MCF 10A (cell line): ENCODE data around the gene ADGRG7. TPM values are rescaled to one million over a fixed set of nuclear protein-coding genes. Genes with fewer than 3 reads are reported as not detected.
A peak's percentile ranks its signal among the peaks of the same experiment; 100 is the strongest.

ENCODE experiments used
- BruUV-seq: library from RNA; stranded (reverse); fragments of 400-500 nt; replicated peaks from 2 replicates; lab custom pipeline; 2021; lab: Mats Ljungman, UMichigan
- CTCF ChIA-PET: fragments of 300-600 bp; sonication (Branson Sonifier 250); formaldehyde crosslinking; extraction: SDS; loops from one replicate; lab custom pipeline; 2021; ENCODE audit warnings: antibody characterized with exemption, inconsistent platforms; lab: Yijun Ruan, JAX
- POLR2A ChIA-PET: fragments of 300-600, 350-650 bp; sonication (Branson Sonifier 250); formaldehyde crosslinking; extraction: SDS; loops from one replicate; lab custom pipeline; 2020; ENCODE audit warnings: antibody characterized with exemption, inconsistent platforms; lab: Yijun Ruan, JAX
- DNase-seq: peaks from one replicate; pipeline ENCODE4 v3.0.0-alpha.2; 2018; ENCODE audit not compliant: unreplicated experiment
- H3K27ac Mint-ChIP-seq: one replicate; pipeline ENCODE4 v1.8.0; 2022; ENCODE audit warnings: mild to moderate bottlenecking, low read depth, mixed read lengths; ENCODE audit not compliant: unreplicated experiment
- H3K27me3 Mint-ChIP-seq: one replicate; pipeline ENCODE4 v1.8.0; 2022; ENCODE audit warnings: mixed read lengths; ENCODE audit not compliant: insufficient read depth, unreplicated experiment
- H3K36me3 Mint-ChIP-seq: one replicate; pipeline ENCODE4 v1.8.0; 2022; ENCODE audit warnings: mild to moderate bottlenecking, moderate library complexity, mixed read lengths; ENCODE audit not compliant: insufficient read depth, unreplicated experiment
- H3K4me1 Mint-ChIP-seq: one replicate; pipeline ENCODE4 v1.8.0; 2022; ENCODE audit warnings: mixed read lengths; ENCODE audit not compliant: insufficient read depth, unreplicated experiment
- H3K4me3 Mint-ChIP-seq: one replicate; pipeline ENCODE4 v1.8.0; 2022; ENCODE audit warnings: mild to moderate bottlenecking, moderate library complexity, mixed read lengths; ENCODE audit not compliant: unreplicated experiment
- H3K9me3 Mint-ChIP-seq: one replicate; pipeline ENCODE4 v1.8.0; 2022; ENCODE audit warnings: mixed read lengths; ENCODE audit not compliant: unreplicated experiment
- intact Hi-C: fragments of 100-400 bp; cut with micrococcal nuclease; formaldehyde crosslinking; loops from 2 replicates; pipeline ENCODE4 v1.14.1; 2022
- total RNA-seq: library from RNA; stranded (reverse); gene quantifications from 2 replicates; pipeline ENCODE4 v1.2.3, GENCODE V29; 2022
- TF ChIP-seq, protein P1 (sequence below): fragments of 200-600 bp; IDR thresholded peaks from one replicate; pipeline ENCODE4 v1.8.0; 2022; ENCODE audit warnings: antibody characterized with exemption, mild to moderate bottlenecking; ENCODE audit not compliant: unreplicated experiment

The ADGRG7 gene
- total RNA-seq, 1 experiment from 2014 or later = not detected

DNA sequence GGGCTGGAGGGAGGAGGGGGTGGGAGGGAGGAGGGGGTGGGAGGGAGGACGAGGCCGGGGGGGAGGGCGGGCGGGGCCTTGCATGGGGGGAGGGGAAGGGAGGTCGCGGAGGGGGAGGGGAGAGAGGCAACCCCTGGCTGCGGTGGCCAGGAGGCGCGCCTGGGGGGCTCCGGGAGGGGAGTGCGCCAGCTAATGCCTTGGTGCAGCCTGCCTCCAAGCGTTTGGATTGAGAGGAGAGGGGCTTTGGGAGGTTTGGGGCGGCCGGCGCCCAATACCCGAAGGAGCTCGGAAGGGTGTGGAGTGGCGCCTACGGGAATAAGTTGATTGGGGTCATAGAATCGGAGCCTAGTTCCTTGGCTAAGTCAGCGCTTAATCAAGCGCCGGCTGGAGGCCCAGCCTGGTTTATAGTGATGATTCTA lies 100.5 kb downstream of the ADGRG7 start:
- peaks cover 34% of the 10 kb centered on the region for H3K36me3 Mint-ChIP-seq
- DNase-seq = peak; percentile 43

DNA sequence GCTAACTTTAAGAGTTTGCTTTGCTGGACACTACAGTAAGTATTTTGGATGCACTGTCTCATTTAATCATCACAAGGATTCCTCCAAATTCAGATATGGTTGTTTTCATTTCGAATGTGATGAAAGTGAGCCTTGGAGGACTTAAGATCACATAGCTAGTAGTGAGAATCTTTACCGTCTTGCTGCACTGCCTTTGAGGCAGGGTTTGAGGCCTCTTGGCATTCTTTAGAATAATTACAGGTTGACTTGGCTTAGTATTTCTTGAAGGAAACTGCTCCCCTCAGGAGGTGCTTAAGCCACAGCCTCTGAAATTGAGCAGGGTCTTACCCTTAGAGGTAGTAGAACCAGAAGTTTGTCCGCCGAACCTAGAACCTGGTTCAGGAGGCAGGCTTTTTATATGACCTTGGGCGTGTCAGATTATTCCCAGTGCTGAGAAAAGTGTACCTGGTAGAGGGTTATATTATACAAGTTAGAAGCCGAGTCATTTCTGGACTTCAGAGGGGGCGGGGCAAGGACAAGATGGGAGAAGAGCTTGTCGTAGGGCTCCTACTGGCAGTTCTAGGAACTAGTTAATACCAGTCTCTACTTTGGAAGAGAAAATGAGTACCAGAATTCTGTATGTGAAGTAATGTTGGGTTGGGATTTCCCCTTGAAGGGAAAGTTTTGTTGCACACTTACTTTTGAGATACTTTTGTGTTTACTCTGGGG lies 101.0 kb downstream of the ADGRG7 start:
- BruUV-seq = no TSS peak
- DNase-seq = peak; percentile 76
- CTCF ChIA-PET = interaction anchor here (0.5 to 10.8 kb wide), 21 partner anchors 8 to 864 kb away, joined by 3 to 110 read pairs (median 5); partner anchors contain the start of gene PCNP
- H3K27me3 Mint-ChIP-seq = no peaks in the 10 kb centered on the region
- H3K36me3 Mint-ChIP-seq = peaks cover 40% of the 10 kb centered on the region
- H3K9me3 Mint-ChIP-seq = no peaks in the 10 kb centered on the region
- POLR2A ChIA-PET = interaction anchor here (0.5 to 7.9 kb wide), 36 partner anchors 7 to 1117 kb away, joined by 3 to 100 read pairs (median 4); partner anchors contain the start of genes LNP1, PCNP, TMEM45A and TOMM70
- H3K4me1 Mint-ChIP-seq = peaks cover 52% of the 10 kb centered on the region
- intact Hi-C loops = loop anchor here (1.0 to 10.0 kb wide), 4 partner anchors 60 to 396 kb away; no protein-coding TSS in a partner anchor
- TF ChIP-seq, protein P1, sequence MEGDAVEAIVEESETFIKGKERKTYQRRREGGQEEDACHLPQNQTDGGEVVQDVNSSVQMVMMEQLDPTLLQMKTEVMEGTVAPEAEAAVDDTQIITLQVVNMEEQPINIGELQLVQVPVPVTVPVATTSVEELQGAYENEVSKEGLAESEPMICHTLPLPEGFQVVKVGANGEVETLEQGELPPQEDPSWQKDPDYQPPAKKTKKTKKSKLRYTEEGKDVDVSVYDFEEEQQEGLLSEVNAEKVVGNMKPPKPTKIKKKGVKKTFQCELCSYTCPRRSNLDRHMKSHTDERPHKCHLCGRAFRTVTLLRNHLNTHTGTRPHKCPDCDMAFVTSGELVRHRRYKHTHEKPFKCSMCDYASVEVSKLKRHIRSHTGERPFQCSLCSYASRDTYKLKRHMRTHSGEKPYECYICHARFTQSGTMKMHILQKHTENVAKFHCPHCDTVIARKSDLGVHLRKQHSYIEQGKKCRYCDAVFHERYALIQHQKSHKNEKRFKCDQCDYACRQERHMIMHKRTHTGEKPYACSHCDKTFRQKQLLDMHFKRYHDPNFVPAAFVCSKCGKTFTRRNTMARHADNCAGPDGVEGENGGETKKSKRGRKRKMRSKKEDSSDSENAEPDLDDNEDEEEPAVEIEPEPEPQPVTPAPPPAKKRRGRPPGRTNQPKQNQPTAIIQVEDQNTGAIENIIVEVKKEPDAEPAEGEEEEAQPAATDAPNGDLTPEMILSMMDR = peak; percentile 22
- peak overlapping the region; percentile 96 for H3K27ac Mint-ChIP-seq
- H3K4me3 Mint-ChIP-seq = peak overlapping the region; percentile 89

More for the DNA sequence above, 100.5 kb downstream of the ADGRG7 start:
- POLR2A ChIA-PET = interaction anchor here (0.6 to 7.9 kb wide), 26 partner anchors 8 to 894 kb away, joined by 3 to 100 read pairs (median 4); partner anchors contain the start of genes LNP1, PCNP and TOMM70
- Mint-ChIP-seq H3K4me3 (peak overlapping the region; percentile 89), H3K4me1 (peaks cover 46% of the 10 kb centered on the region), H3K27me3 (no peaks in the 10 kb centered on the region), H3K9me3 (no peaks in the 10 kb centered on the region), H3K27ac (peak overlapping the region; percentile 96)
- no TSS peak for BruUV-seq
- CTCF ChIA-PET = interaction anchor here (0.5 to 10.8 kb wide), 18 partner anchors 8 to 864 kb away, joined by 3 to 110 read pairs (median 4); partner anchors contain the start of gene PCNP
- intact Hi-C loops = loop anchor here (1.0 to 10.0 kb wide), 4 partner anchors 59 to 395 kb away; no protein-coding TSS in a partner anchor
- TF ChIP-seq, protein P1 = no peak

DNA sequence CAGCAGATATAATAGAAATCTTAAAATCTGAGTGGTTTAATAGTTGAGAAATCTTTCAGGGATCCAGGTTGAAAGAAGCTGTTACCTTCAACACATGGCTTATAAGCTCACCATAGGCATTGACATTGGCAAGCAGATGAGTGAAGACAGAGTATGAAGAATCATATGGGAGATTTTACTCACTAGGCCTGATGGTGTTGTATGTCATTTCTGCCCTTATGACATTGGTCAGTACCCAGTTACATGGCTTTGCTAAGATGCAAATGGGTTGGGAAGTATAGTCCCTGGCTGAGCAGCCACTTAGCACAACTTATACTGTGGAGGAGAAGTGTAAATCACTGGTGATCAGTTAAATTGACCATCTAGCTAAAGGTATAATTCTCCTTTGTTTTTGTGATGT lies 105.8 kb downstream of the ADGRG7 start:
- Mint-ChIP-seq H3K27ac (peak overlapping the region; percentile 46), H3K36me3 (peaks cover 82% of the 10 kb centered on the region), H3K9me3 (no peaks in the 10 kb centered on the region), H3K4me3 (no peak overlapping the region), H3K27me3 (no peaks in the 10 kb centered on the region), H3K4me1 (peaks cover 67% of the 10 kb centered on the region)
- TF ChIP-seq, protein P1 = no peak
- intact Hi-C loops = loop anchor here (10.0 kb wide), 1 partner anchor 400 kb away; no protein-coding TSS in a partner anchor
- POLR2A ChIA-PET = interaction anchor here (0.7 kb wide), 1 partner anchor 53 kb away, joined by 4 read pairs; no protein-coding TSS in a partner anchor
- CTCF ChIA-PET = interaction anchor here (0.6 to 10.8 kb wide), 9 partner anchors 13 to 435 kb away, joined by 3 to 110 read pairs (median 5); no protein-coding TSS in a partner anchor
- no peak for DNase-seq
- no TSS peak for BruUV-seq

DNA sequence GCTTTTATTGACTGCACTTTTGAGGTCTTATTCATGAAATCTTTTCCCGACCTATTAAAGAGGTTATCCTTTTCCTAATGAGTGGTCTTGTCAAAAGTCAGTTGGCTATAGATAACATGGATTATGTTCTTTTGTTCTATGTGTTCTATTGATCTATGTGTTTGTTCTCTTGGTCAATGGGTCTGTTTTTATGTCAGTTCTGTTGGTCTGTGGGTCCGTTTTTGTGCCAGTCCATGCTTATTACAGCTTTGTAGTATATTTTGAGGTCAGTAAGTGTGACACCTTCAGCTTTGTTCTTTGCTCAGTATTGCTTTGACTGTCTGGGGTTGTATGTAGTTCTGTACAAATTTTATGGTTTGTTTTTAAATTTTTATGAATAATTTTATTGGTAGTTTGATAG lies 107.7 kb downstream of the ADGRG7 start:
- no peaks in the 10 kb centered on the region for H3K9me3 Mint-ChIP-seq
- DNase-seq = no peak
- peaks cover 55% of the 10 kb centered on the region for H3K4me1 Mint-ChIP-seq
- H3K4me3 Mint-ChIP-seq = no peak overlapping the region
- intact Hi-C loops = loop anchor here (10.0 kb wide), 1 partner anchor 402 kb away; no protein-coding TSS in a partner anchor
- TF ChIP-seq, protein P1 = no peak
- BruUV-seq = no TSS peak
- ChIA-PET POLR2A (interaction anchor here (1.3 kb wide), 1 partner anchor 8 kb away, joined by 5 read pairs; the partner anchor contains the start of gene TFG), CTCF (interaction anchor here (0.6 kb wide), 1 partner anchor 114 kb away, joined by 4 read pairs; no protein-coding TSS in a partner anchor)
- no peaks in the 10 kb centered on the region for H3K27me3 Mint-ChIP-seq
- H3K36me3 Mint-ChIP-seq = peaks cover 86% of the 10 kb centered on the region
- peak overlapping the region; percentile 6 for H3K27ac Mint-ChIP-seq
